SIG-M5 treated with dmso at 0.1 percent for 504 hours (cell line): Measurements from ENCODE around the gene ZBTB5.
"Not testable (repeated sequence)": the region's sequence is repeated elsewhere in the genome, so short reads cannot be mapped to it uniquely, and the experiment has no call there.

Experiments used
- DNase-seq: peaks from one replicate; lab custom pipeline; 2025; ENCODE audit not compliant: unreplicated experiment; lab: John Stamatoyannopoulos, UW

Gene ZBTB5

DNA sequence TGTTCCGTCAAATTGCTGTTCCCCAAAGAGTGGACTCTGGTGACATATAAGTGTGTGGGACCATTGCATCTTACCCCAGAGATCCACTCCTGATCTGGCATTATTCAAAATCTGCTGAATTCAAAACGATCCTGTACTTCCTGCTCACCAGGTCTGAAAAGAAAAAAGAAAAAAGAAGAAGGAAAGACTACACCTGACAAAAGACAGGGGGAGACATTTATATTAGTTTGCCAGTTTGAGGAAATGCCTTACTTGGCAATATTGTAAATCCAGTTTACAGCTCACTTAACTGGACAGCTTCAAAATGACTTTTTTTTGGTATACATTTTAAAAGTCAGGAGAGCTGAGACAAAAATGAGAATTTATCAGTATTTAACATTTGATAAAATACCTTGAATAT lies 57.8 kb downstream of the ZBTB5 start:
- peak; percentile 40 for DNase-seq

DNA sequence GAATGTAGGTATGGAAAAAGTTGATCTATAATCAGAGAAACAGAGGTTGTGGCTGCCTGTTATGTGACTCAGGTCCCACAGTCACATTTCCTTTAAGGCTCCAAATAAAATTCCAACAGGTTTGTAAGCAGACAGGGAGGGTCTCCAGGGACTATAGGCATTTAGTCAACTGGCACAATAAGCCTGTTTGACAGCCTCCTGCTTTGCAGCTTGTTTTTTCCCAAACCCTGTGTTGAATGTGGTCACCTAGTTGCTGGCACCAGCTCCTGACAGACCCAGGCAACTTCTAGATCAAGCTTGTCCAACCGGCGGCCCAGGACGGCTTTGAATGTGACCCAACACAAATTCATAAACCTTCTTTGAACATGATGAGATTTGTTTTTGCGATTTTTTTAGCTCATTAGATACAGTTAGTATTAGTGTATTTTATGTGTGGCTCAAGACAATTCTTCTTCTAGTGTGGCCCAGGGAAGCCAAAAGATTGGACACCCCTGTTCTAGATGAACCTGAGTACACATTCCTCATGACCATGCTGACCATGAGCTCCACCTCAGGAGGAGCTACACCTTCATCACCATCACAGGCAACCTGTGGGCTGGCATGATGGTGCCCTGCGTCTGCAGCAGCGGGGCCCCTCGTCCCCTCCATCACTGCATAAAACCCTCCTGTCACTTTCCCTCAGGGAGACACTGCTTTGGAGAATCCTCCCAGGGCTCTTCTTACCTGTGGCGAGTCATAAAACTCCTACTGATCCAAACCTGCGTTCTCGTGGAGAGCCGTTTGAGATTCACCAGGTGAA lies 58.4 kb downstream of the ZBTB5 start:
- DNase-seq, result no peak

DNA sequence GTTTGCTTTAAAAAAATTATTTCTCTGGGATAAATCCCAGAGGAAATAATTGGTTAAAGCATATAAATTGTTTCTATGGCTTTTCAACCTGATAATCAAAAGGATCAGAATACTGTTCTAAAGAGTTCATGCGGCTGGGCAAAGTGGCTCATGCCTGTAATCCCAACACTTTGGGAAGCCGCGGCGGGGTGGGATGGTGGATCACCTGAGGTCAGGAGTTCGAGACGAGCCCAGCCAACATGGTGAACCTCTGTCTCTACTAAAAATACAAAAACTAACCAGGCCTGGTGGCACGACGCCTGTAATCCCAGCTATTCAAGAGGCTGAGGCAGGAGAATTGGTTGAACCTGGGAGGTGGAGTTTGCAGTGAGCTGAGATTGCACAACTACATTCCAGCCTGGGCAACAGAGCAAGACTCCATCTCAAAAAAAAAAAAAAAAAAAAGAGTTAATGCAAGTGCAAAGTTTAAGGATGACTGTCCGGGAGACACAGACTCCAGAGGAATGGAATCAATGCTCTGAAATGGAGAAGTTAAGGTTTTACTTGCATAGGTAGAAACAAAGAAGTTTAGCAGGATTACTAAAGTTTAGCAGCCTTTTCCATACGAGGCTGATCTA lies 59.4 kb downstream of the ZBTB5 start:
- no peak for DNase-seq

DNA sequence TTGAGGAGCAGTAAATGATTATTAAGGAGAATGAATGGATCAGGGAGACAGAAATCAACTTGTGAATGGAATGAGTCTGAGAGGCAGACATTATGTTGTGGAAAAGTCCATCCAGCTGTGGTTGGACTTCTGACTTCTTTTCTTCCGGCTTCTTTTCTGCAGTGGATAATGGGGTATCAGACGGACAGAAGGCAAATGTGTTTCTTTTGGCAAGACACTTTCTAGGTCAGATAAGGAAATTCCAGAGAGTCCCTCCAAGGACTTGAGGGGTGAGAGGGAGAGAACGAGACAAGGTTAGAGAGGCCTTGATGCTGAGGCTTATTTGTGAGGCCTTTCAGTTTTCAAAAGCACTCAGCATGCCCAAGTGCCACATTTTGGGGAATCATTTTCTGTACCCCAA lies 59.9 kb downstream of the ZBTB5 start:
- no peak for DNase-seq

DNA sequence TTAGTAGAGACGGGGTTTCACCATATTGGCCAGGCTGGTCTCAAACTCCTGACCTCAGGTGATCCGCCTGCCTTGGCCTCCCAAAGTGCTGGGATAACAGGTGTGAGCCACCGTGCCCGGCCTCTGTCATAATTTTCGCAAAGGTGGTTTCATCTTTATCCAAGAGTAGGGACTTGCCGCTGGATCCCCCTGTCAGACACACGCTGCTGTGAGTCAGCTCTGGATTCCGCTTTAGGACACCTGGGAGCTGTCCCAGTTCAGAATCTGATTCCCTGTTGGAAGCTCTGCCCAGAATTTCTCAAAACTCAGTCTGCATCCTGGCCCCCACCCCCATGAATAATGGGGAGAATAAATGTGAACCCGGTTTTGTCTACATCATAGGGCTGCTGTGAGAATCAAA lies 60.7 kb downstream of the ZBTB5 start:
- no peak for DNase-seq

DNA sequence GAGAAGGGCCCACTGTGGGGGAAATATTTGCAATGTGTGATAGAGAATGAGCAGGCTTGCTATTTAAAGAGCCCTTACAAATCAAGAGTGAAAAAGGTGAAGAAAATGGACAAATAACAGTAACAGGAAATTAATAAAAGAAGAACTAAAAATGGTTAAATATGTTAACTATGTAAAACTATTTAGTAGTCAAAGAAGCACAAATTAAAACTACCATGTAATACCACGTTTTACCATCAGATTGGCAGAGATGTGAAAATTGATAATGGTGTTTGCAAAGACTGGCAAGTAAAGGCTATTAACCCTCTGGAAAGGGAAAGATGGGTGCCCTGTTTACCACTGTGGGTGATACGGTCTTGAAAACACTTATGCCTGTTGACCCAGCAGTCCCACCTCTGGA lies 65.9 kb downstream of the ZBTB5 start:
- no peak for DNase-seq

DNA sequence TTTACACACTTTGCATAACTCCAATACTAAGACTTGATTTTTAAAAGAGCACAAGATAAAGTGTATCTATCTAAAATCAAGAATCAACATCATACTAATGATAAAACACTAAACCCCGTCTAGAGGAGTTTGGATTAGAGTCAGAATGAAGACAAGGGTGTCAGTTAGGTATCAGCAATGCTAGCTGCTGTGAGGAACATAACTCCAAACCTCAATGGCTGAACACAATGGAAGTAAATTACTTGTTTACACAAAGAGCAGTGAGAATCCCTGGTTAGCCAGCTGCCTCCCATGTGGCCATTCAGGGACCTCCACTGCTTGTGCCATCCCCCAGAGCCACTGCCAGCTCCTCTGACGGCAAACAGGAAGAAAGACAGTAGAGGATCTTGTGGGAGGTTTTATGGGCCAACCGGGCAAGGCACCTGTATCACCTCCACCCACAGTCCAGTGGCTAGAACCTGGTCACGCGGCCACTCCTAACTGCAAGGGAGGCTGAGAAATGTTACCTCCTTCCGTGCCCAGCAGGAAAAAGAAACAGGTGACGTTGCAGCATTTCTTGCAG lies 66.7 kb downstream of the ZBTB5 start:
- DNase-seq, result no peak

DNA sequence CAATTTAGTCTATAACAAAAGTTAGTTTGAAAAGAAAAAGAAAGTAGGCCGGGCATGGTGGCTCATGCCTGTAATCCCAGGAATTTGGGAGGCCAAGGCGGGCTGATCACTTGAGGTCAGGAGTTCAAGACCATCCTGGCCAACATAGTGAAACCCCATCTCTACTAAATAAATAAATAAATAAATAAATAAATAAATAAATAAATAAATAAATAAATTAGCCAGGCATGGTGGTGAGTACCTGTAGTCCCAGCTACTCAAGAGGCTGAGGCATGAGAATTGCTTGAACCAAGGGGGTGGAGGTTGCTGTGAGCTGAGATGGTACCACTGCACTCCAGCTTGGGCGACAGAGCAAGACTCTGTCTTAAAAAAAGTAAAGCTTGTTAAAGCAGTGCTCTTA lies 67.3 kb downstream of the ZBTB5 start:
- DNase-seq, result not testable (repeated sequence)

DNA sequence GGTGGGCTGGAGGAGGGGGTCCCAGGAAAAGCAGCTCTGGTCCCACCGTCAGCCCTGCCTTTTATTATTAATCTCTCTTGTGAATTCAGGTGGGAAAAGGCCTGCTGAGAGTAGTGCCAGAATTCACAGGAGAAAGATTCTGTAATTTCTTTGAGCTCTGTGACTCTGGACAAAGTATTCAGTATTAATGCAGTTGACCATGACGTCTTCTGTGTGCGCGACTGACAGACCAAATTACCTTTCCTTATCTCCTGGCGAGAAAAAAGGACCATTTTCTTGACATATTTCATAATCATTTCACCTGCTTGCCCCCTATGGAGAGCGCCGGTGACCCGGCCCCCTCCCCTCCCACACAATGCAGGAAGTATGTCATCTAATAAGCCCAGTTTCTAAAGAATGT lies 69.6 kb downstream of the ZBTB5 start:
- no peak for DNase-seq

DNA sequence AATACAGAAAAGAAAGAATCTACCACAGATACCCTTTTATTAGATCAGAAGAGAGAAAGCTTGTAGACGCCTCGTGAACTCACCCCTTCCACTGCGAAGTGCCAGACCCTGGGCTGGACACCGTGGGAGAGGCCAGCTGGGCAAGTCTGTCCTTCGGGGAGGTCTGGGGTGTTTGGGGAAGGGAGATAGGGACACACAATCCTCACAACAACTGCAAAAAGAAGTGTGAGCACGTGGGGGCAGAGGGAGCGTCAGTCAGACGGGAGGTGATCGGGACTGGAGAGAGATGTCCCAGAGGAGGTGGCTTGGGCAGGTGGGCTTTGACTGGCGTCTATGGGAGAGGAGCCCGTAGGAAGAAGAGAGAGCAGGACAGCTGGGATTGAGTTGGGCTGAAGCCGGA lies 70.0 kb downstream of the ZBTB5 start:
- DNase-seq, result no peak

DNA sequence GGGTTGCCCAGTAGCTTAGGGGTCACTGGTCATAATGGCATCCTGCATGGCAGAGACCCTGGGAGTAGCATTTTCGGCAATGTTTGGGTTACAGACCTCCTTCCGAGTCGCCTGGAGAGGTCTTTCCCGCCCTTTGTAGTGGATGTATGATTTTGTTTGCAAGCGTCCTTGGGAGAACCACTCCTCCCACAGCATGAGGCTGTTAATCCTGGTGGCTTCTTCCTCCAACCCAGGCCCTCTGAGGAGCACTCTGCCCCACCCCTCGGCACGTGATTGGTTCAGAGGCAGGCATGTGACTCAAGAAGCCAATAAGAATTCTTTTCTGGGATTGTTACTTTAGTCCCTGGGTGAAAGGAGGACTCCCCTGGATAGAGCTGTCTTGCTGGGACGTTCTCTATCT lies 73.0 kb downstream of the ZBTB5 start:
- no peak for DNase-seq

DNA sequence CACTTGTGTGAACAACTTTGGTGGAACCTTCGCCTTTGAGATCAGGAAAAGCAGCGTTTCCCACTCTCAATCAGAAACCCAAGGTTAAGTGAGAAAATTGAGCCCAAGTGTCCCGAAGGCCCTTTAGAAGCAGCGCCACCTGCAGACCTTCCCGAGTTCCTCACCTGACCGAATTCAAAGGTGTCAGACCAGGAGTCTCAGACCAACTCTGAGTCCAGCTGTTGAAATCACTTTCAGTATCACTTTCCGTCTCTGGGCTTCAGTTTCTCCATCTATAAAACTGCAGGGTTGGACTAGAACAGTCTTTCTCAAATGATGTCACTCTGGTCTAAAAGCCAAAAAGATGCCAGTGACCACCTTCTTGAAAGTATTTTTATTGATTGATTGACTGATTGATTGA lies 74.5 kb downstream of the ZBTB5 start:
- DNase-seq, result no peak
